GM19395 (cell line): ENCODE results near the gene USP10.
"Not testable (repeated sequence)": the region's sequence is repeated elsewhere in the genome, so short reads cannot be mapped to it uniquely, and the experiment has no call there.

Source experiments
- ATAC-seq: cut with Tn5 transposase; IDR thresholded peaks from one replicate; pipeline ENCODE4 v1.9.1; 2021; ENCODE audit warnings: mild to moderate bottlenecking, moderate library complexity; ENCODE audit not compliant: unreplicated experiment

Gene USP10

DNA sequence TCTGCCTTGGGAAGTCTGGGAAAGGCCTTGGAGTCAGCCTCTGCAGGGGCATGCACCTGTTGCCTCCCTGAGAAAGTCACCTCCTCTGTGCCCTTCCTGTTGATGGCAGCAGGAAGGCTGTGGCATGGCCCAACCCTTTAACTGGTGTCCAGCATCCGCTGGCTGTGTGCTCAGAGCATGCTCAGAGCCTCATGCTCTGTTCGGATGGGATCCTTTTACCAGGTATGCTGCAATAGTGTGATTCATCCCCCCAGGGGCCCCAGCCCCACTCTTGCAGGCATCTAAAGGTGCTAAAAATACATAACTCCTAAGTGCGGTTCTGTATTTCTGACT, 26.6 kb upstream of the USP10 start:
- no peak for ATAC-seq

DNA sequence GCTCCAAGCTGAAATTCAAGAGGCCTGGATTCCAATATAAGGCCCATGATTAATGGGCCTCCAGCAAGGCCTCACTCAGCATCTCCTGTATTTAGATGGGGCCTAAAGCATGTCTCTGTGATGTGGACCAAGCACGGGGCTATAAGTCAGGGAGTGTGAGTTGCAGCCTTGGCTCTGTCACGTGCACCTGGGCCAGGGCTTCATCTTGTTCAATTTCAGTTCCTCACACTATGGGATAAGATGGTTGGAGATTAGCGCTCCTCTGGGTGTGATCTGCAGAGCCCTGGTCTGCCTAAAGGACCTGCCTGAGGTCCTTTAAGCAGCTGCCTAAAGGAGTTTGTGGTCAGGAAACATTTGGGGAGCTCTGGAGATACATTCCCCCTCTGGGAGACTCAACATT, 26.2 kb upstream of the USP10 start:
- no peak for ATAC-seq

DNA sequence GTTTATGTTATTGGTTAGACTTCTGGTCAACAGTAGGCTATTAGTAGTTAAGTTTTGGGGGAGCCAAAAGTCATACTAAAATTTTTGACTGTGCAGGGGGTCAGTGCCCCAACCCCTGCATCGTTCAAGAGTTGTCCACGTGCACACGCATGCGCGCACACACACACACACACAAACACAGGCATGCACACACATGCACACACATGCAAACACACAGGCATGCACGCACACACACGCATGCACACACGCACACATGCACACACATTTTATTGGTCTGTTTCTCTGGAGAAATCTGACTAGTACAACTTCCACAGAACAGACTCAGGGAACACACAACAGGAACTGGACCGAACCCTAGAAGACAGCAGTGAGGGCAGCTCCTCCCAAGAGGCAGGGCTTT, 24.4 kb upstream of the USP10 start:
- ATAC-seq: no peak

- ATAC-seq: no peak
Observed at GRCh38 chr16:84675884-84676283, 23.9 kb upstream of the USP10 start.

- ATAC-seq: no peak
Observed at GRCh38 chr16:84677017-84677803, 22.6 kb upstream of the USP10 start.

DNA sequence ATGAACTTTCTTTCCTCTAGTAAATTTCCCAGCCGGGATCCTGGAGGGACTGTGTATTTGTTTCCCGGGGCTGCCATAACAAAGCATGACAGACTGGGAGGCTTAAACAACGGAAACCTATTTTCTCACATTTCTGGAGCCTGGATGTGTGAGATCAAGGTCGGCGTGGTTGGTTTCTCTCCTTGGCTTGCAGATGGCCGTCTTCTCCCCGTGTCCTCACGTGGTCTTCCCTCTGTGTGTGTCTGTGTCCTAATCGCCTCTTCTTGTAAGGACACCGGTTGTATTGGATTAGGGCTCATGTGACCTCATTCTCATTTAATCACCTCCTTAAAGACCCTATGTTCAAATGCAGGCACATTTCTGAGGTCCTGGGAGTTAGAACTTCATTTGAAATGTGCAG, 22.0 kb upstream of the USP10 start:
- ATAC-seq: no peak

GRCh38 chr16:84678541-84678940, 21.3 kb upstream of the USP10 start:
- ATAC-seq: no peak

GRCh38 chr16:84680165-84680842, 19.5 kb upstream of the USP10 start:
- no peak for ATAC-seq

DNA sequence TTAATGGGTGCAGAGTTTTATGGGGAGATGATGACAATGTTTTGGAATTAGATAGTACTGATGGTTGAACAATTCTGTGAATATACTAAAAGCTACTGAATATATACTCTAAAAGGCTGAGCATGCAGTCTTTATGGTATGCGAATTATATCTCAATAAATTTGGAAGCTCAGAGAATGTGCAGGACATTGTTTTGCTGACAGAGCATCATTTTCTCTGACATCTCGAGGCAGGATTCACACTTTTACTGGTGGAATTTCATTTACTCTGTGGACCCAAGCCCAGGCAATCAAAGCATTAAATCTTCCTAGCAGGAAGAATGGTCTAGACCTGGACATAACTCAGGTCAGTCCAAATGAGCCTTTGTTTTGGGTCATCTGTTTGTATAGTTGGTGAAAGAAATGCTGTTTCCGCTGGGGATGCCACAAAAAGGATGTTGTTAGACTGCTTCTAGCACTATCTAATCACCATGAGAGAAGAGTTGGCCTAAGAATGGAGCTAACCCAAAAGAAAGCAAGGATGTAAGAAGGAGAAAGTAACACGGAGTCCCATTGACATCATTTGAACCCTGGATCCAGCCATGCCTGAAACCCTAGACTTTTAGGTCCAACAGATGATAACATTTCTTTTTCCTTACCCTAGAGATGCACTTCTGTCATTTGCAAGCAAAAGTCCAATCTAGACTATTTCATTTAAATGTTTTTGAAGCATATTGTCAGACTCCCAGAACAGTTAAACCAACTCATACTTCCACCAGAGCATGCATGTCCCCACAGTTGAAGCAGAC, 18.8 kb upstream of the USP10 start:
- no peak for ATAC-seq

GRCh38 chr16:84683691-84684591, 15.9 kb upstream of the USP10 start:
- ATAC-seq: no peak

- ATAC-seq: no peak
Observed at GRCh38 chr16:84684592-84684965, 15.2 kb upstream of the USP10 start.

- ATAC-seq: no peak
Observed at GRCh38 chr16:84685210-84685609, 14.6 kb upstream of the USP10 start.

DNA sequence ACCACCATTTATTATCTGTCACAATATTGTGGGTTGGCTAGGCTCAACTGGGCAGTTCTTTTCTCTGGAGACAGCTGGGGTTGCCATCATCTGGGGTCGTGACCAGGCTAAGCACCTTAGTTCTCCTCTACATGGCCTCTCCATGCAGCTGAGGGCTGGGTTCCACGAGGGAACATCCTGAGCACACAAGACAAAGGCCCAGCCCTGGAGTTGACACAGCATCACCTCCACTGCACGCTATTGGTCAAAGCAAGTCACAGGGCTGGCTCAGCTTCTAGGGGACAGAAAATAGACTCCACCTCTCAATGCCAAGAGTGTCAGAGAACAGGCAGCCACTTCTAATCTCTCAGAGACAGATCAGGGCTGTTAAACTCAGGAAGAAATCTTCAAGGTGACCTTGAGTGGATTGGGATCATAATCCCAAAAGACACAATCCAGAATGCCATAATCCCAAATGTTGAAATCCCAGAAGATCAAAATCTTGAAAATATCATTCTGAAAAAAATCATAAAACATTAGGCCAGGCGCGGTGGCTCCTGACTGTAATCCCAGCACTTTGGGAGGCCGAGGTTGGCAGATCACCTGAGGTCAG, 13.0 kb upstream of the USP10 start:
- ATAC-seq: no peak

GRCh38 chr16:84687715-84688114, 12.1 kb upstream of the USP10 start:
- peak; percentile 80 for ATAC-seq

GRCh38 chr16:84688163-84688562, 11.6 kb upstream of the USP10 start:
- ATAC-seq: not testable (repeated sequence)

DNA sequence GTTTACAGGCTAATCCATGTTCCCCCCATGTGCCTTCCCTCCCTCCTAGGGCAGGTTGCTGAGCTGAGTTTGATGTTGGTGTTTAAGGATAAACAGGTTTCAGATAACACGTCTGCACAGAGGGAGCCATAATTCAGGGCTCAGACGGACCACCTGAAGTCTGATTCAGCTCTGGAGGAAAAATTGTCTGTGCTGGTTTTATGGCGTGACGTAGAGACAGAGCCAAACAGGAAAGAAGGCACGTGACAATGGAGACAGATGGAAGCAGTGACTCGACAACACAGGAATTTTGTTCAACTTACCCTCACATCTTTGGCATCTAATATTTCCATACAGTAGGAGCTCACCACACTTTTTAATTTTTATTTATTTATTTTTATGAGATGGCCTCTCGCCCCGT, 10.7 kb upstream of the USP10 start:
- no peak for ATAC-seq

DNA sequence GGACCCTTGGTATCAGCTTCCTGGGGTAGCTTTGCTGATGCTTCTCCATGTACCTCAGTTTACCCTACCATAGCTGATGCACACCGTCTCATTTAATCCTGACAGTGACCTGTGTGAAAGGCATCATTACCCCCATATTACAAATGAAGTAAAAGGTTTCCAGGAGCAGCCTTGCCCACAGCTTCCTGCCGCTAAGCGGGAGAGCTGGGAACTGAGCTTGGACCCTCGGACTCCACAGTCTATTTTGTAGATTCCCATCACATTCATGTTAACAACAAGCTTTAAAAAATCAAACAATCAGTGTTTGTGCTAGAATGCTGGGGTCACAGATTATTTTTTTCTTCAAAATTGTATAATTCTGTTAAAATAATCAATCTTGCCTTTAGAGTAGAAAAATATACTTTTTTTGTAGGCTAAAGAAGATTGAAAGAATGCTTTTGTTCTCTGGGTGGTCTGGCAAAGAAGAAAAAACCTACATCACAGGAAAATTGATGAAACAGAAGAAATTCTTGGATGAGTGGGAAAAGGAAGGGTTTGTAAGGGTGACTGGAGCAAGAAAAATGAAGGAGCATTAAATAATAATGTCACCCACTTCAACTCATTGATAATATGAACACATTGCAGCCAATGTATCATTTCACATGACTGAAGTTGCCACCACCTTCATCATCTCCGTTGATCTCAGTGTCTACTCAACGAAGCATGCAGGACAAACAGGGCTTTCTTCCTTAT, 9.5 kb upstream of the USP10 start:
- ATAC-seq: no peak

DNA sequence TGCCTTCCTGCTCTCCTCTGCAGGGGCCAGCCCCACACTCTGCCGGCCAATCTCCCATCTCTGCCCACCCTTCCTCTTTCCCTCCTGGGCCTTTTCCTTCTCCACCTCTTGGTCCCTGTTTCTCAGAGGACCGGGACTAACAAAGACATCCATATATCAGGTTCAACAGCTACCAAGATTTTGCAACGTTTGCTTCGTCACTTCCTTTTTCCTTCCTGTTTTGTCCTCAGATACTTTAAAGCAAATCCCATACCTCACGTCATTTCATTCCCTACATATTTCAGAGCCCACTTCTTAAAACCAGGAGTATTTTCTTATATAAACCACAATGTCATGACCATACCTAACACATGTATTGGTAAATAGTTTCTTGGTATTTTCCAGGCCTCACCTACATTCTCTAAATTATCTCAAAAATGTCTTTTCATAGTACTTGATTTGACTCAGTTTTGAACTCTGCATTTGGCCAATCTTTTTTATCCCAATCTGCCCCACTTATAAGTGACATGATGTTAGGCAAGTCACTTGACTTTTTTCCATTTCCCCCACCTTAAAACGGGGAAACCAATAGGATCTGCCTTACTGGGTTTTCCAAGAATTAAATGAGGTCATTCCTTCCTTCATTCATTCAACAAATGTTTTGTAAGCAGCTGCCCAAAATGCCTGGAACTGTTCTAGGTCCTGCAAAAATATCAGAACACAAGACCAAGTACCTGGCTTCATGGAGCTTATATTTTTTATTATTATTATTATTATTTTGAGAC, 7.2 kb upstream of the USP10 start:
- no peak for ATAC-seq

DNA sequence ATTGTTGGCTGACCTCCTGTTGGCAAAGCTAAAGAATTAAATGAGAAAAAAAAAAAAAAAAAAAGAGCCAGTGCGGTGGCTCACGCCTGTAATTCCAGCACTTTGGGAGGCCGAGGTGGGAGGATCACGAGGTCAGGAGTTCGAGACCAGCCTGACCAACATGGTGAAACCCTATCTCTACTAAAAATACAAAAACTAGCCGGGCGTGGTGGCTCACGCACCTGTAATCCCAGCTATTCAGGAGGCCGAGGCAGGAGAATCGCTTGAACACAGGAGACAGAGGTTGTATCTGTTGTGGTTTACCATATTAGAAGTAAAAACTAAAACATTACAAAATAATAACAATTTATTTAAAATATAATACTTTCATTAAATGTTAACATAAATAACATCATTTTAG, 5.9 kb upstream of the USP10 start:
- not testable (repeated sequence) for ATAC-seq
